Type B pancreatic cell (in vitro differentiated cells): Measurements from ENCODE around the gene PLEKHB1. TPM values are rescaled to one million over a fixed set of nuclear protein-coding genes. Genes with fewer than 3 reads are reported as not detected.

Source experiments
- DNase-seq: peaks from one replicate; pipeline ENCODE4 v3.0.0; 2021; ENCODE audit warnings: mixed read lengths; ENCODE audit not compliant: unreplicated experiment; ENCODE audit errors: extremely low spot score
- H3K27ac Mint-ChIP-seq: 2 replicates; pipeline ENCODE4 v1.8.0; 2021; ENCODE audit warnings: mild to moderate bottlenecking, mixed read lengths
- H3K27me3 Mint-ChIP-seq: 2 replicates; pipeline ENCODE4 v1.8.0; 2021; ENCODE audit warnings: mixed read lengths
- H3K36me3 Mint-ChIP-seq: 2 replicates; pipeline ENCODE4 v1.8.0; 2021; ENCODE audit warnings: mixed read lengths
- H3K4me1 Mint-ChIP-seq: one replicate; pipeline ENCODE4 v1.8.0; 2021; ENCODE audit warnings: mixed read lengths; ENCODE audit not compliant: unreplicated experiment
- H3K4me3 Mint-ChIP-seq: 2 replicates; pipeline ENCODE4 v1.8.0; 2021; ENCODE audit warnings: mild to moderate bottlenecking, mixed read lengths
- H3K9me3 Mint-ChIP-seq: 2 replicates; pipeline ENCODE4 v1.8.0; 2021; ENCODE audit warnings: mixed read lengths
- CTCF ChIP-seq: fragments of 200-600 bp; sonication (generic); conservative IDR thresholded peaks from 2 replicates; pipeline ENCODE4 v1.5.0; 2021; ENCODE audit warnings: antibody characterized with exemption, mild to moderate bottlenecking
- total RNA-seq: library from RNA; stranded (reverse); gene quantifications from 2 replicates; pipeline ENCODE4 v1.2.1, GENCODE V29; 2021; ENCODE audit warnings: low replicate concordance

PLEKHB1 gene
- total RNA-seq, 1 donor from 2014 or later: 16.5 TPM

GRCh38 chr11:73693899-73694525 is 47.6 kb downstream of the PLEKHB1 start:
- no peak for TF ChIP-seq CTCF
- DNase-seq: no peak
- no peaks in the 10 kb centered on the region for H3K27me3 Mint-ChIP-seq
- H3K4me1 Mint-ChIP-seq: no peaks in the 10 kb centered on the region
- no peaks in the 10 kb centered on the region for H3K9me3 Mint-ChIP-seq
- H3K4me3 Mint-ChIP-seq: no peak overlapping the region
- no peak overlapping the region for H3K27ac Mint-ChIP-seq
- H3K36me3 Mint-ChIP-seq: peaks cover 9% of the 10 kb centered on the region

GRCh38 chr11:73705053-73705452 is 58.7 kb downstream of the PLEKHB1 start:
- peaks cover 9% of the 10 kb centered on the region for H3K36me3 Mint-ChIP-seq
- H3K27ac Mint-ChIP-seq: no peak overlapping the region
- no peaks in the 10 kb centered on the region for H3K9me3 Mint-ChIP-seq
- no peak overlapping the region for H3K4me3 Mint-ChIP-seq
- no peak for TF ChIP-seq CTCF
- H3K27me3 Mint-ChIP-seq: no peaks in the 10 kb centered on the region
- H3K4me1 Mint-ChIP-seq: no peaks in the 10 kb centered on the region
- no peak for DNase-seq

- TF ChIP-seq CTCF: no peak
- H3K27me3 Mint-ChIP-seq: no peaks in the 10 kb centered on the region
- DNase-seq: no peak
- H3K9me3 Mint-ChIP-seq: no peaks in the 10 kb centered on the region
- H3K36me3 Mint-ChIP-seq: peaks cover 13% of the 10 kb centered on the region
- no peak overlapping the region for H3K4me3 Mint-ChIP-seq
- peaks cover under 1% of the 10 kb centered on the region for H3K4me1 Mint-ChIP-seq
- no peak overlapping the region for H3K27ac Mint-ChIP-seq
Measured at GRCh38 chr11:73710964-73711363, 64.6 kb downstream of the PLEKHB1 start.

Other genes with a start within 250 kb of the PLEKHB1 start
- gene FAM168A, start 48.5 kb upstream of the PLEKHB1 start, total RNA-seq: 25.5 and 39.6 TPM in 2 replicates
- 86.7 and 123 TPM in 2 replicates for gene RAB6A, start 114.5 kb downstream of the PLEKHB1 start, total RNA-seq
- gene MRPL48, start 141.3 kb downstream of the PLEKHB1 start, total RNA-seq: 35.9 and 43.7 TPM in 2 replicates
- 58.5 and 61.7 TPM in 2 replicates for gene COA4, start 230.3 kb downstream of the PLEKHB1 start, total RNA-seq
- gene PAAF1, start 230.4 kb downstream of the PLEKHB1 start, total RNA-seq: 22.5 and 30.7 TPM in 2 replicates